Nephron progenitor cell (in vitro differentiated cells): ENCODE data around the gene GRK5.

Experiments used
- DNase-seq: peaks from one replicate; pipeline ENCODE4 v3.0.0; 2021
- H3K27ac Mint-ChIP-seq: 2 replicates; pipeline ENCODE4 v1.8.0; 2021; ENCODE audit warnings: mild to moderate bottlenecking, moderate library complexity, mixed read lengths
- H3K27me3 Mint-ChIP-seq: 2 replicates; pipeline ENCODE4 v1.8.0; 2021; ENCODE audit warnings: mild to moderate bottlenecking, low read depth, mixed read lengths; ENCODE audit not compliant: poor library complexity
- H3K36me3 Mint-ChIP-seq: 2 replicates; pipeline ENCODE4 v1.8.0; 2021; ENCODE audit warnings: low read depth, mixed read lengths
- H3K4me1 Mint-ChIP-seq: 2 replicates; pipeline ENCODE4 v1.8.0; 2021; ENCODE audit warnings: mixed read lengths
- H3K4me3 Mint-ChIP-seq: 2 replicates; pipeline ENCODE4 v1.8.0; 2021; ENCODE audit warnings: mild to moderate bottlenecking, moderate library complexity, mixed read lengths
- H3K9me3 Mint-ChIP-seq: 2 replicates; pipeline ENCODE4 v1.8.0; 2021; ENCODE audit warnings: mild to moderate bottlenecking, moderate library complexity, mixed read lengths
- TF ChIP-seq, protein P1 (sequence below): fragments of 200-600 bp; sonication (generic); IDR thresholded peaks from 2 replicates; pipeline ENCODE4 v1.5.0; 2021; ENCODE audit warnings: antibody characterized with exemption

Gene GRK5

GRCh38 chr10:119166118-119166500 is 41.3 kb upstream of the GRK5 start:
- Mint-ChIP-seq H3K9me3 (no peaks in the 10 kb centered on the region), H3K4me3 (peak overlapping the region; percentile 86), H3K27ac (peak overlapping the region; percentile 78), H3K36me3 (peaks cover 33% of the 10 kb centered on the region), H3K4me1 (peaks cover 58% of the 10 kb centered on the region), H3K27me3 (peaks cover 4% of the 10 kb centered on the region)
- DNase-seq = no peak
- TF ChIP-seq, protein P1, sequence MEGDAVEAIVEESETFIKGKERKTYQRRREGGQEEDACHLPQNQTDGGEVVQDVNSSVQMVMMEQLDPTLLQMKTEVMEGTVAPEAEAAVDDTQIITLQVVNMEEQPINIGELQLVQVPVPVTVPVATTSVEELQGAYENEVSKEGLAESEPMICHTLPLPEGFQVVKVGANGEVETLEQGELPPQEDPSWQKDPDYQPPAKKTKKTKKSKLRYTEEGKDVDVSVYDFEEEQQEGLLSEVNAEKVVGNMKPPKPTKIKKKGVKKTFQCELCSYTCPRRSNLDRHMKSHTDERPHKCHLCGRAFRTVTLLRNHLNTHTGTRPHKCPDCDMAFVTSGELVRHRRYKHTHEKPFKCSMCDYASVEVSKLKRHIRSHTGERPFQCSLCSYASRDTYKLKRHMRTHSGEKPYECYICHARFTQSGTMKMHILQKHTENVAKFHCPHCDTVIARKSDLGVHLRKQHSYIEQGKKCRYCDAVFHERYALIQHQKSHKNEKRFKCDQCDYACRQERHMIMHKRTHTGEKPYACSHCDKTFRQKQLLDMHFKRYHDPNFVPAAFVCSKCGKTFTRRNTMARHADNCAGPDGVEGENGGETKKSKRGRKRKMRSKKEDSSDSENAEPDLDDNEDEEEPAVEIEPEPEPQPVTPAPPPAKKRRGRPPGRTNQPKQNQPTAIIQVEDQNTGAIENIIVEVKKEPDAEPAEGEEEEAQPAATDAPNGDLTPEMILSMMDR = no peak

- peaks cover 37% of the 10 kb centered on the region for H3K36me3 Mint-ChIP-seq
- H3K4me3 Mint-ChIP-seq = peak overlapping the region; percentile 86
- H3K27me3 Mint-ChIP-seq = peaks cover 4% of the 10 kb centered on the region
- H3K27ac Mint-ChIP-seq = peak overlapping the region; percentile 57
- DNase-seq = no peak
- TF ChIP-seq, protein P1 = no peak
- H3K4me1 Mint-ChIP-seq = peaks cover 53% of the 10 kb centered on the region
- H3K9me3 Mint-ChIP-seq = no peaks in the 10 kb centered on the region
These were observed 40.8 kb upstream of the GRK5 start for GRCh38 chr10:119166564-119166963.

DNA sequence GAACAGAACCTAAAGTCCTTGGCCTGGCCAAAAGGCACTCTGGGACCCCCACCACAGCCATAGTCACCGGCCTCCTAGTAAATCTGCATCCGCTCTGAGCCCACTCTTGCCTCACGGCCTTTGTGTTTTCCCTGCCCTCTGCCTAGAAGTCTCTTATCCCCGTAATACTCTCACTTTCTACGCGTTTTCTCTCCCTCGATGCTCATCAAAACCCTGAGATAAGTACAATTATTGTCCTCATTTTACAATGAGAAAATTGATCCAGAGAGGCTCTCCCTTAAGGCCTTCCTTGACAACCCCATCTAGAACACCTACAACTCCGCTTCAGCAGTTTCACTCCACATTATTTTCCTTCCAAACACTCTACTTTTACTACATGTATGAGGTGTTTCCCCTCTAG is 40.3 kb upstream of the GRK5 start:
- TF ChIP-seq, protein P1 = no peak
- DNase-seq = no peak
- Mint-ChIP-seq H3K4me3 (peak overlapping the region; percentile 86), H3K36me3 (peaks cover 42% of the 10 kb centered on the region), H3K27ac (peak overlapping the region; percentile 57), H3K4me1 (peaks cover 48% of the 10 kb centered on the region), H3K9me3 (no peaks in the 10 kb centered on the region), H3K27me3 (peaks cover 4% of the 10 kb centered on the region)

GRCh38 chr10:119174109-119174508 is 33.3 kb upstream of the GRK5 start:
- no peak for DNase-seq
- H3K9me3 Mint-ChIP-seq = no peaks in the 10 kb centered on the region
- TF ChIP-seq, protein P1 = no peak
- peaks cover 5% of the 10 kb centered on the region for H3K27me3 Mint-ChIP-seq
- H3K4me3 Mint-ChIP-seq = no peak overlapping the region
- H3K4me1 Mint-ChIP-seq = peaks cover 34% of the 10 kb centered on the region
- H3K27ac Mint-ChIP-seq = no peak overlapping the region
- H3K36me3 Mint-ChIP-seq = peaks cover 55% of the 10 kb centered on the region

- TF ChIP-seq, protein P1 = no peak
These were observed 31.2 kb upstream of the GRK5 start for GRCh38 chr10:119176166-119176565.

GRCh38 chr10:119177708-119178371 is 29.5 kb upstream of the GRK5 start:
- TF ChIP-seq, protein P1 = no peak
- DNase-seq = no peak
- Mint-ChIP-seq H3K27ac (peak overlapping the region; percentile 91), H3K36me3 (peaks cover 25% of the 10 kb centered on the region), H3K9me3 (peaks cover 17% of the 10 kb centered on the region), H3K4me3 (peak overlapping the region; percentile 99), H3K27me3 (peaks cover 5% of the 10 kb centered on the region), H3K4me1 (peaks cover 35% of the 10 kb centered on the region)

More at GRCh38 chr10:119176166-119176565, 31.2 kb upstream of the GRK5 start:
- H3K4me3 Mint-ChIP-seq = peak overlapping the region; percentile 52
- H3K27ac Mint-ChIP-seq = peak overlapping the region; percentile 78
- peaks cover 35% of the 10 kb centered on the region for H3K4me1 Mint-ChIP-seq
- H3K36me3 Mint-ChIP-seq = peaks cover 41% of the 10 kb centered on the region
- peaks cover 12% of the 10 kb centered on the region for H3K9me3 Mint-ChIP-seq
- DNase-seq = no peak
- peaks cover 5% of the 10 kb centered on the region for H3K27me3 Mint-ChIP-seq
